SIG-M5 treated with dmso at 0.1 percent for 504 hours (cell line): Measurements from ENCODE around the gene CTAGE9.

Experiments used
- DNase-seq: peaks from one replicate; lab custom pipeline; 2025; ENCODE audit not compliant: unreplicated experiment; lab: John Stamatoyannopoulos, UW

CTAGE9 gene

DNA sequence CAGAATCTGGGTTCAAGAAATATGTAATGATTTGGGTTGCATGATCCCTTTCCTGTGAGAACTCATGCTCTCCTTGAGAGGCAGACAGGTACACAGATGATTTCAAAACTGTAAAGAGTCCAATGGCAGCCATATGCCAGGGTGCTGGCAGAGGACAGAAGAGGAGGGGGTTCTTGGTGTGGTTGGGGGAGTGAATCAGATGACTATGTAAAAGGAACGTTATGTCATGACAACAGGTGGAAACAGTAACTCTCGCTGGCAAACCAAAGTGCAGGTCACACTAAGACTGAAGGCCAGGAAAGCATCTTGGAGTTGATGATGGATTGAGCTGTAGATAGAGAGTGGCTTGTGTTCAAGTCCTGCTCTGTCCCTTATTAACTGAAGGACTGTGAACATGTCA lies 29.9 kb downstream of the CTAGE9 start:
- no peak for DNase-seq

DNA sequence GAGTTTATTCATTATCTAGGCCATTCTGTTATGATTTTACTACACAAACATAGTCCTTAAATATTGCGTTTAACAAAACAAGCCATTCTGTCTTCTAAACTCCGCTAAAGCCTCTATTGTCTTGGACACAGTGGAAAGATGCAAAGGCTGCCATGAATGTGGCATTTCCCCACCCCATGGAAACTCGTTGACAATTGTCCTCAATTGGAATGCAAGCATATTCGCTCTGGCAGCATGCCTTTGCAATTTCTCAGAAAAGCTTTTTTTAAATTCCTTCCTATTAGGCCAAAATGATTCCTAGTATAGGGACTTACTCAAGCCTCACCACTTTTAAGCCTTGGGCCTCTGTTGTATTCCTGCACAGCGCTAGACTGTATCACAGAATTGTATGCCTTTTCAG lies 32.4 kb downstream of the CTAGE9 start:
- DNase-seq = no peak

DNA sequence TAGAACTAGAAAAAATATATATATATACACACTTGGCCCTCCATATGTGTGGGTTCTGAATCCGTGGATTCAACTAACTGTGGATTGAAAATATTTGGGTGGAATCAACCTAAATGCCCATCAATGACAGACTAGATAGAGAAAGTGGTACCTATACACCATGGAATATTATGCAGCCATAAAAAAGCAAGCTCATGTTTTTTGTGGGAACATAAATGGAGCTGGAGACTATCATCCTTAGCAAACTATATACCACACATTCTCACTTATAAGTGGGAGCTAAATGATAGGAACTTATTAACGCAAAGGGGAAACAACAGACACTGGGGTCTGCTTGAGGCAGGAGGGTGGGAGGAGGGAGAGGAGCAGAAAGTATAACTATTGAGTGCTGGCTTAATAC lies 37.6 kb downstream of the CTAGE9 start:
- no peak for DNase-seq

DNA sequence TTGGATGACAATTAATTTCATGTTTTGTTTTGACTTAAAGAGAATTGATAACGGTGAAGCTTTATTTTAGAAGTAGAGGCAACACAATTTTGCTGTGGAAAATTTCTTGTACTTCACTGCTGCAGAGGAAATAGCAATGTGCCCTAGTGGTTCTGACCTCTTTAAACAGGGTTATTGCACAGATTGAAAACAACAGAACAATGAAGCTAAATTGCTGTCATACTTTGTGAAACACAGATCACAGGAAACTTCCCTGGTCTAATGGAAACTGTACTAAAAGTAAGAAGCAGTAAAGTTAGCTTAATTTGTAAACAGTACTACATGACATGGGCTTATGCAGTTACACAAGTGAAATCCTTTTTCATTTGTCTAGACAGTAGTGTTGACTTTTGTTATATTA lies 40.9 kb downstream of the CTAGE9 start:
- DNase-seq = no peak

DNA sequence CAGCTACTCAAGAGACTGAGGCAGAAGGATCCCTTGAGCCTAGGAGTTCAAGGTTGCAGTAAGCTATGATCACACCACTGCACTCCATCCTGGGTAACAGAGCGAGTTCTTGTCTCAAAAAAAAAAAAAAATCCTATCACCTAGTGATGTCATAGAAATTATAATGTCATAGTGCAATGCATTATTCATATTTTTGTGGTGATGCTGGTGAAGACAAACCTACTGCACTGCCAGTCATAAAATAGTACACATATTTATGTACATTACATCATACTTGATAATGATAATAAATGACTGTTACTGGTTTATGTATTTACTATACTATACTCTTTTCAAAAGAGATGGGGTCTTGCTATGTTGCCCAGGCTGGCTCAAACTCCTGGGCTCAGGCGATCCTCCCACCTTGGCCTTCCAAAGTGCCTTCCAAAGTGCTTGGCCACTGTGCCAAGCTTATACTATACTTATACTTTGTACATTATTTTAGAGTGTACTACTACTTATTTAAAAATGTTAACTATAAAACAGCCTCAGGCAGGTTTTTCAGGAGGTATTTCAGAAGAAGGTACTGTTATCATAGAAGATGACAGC lies 47.1 kb downstream of the CTAGE9 start:
- no peak for DNase-seq

DNA sequence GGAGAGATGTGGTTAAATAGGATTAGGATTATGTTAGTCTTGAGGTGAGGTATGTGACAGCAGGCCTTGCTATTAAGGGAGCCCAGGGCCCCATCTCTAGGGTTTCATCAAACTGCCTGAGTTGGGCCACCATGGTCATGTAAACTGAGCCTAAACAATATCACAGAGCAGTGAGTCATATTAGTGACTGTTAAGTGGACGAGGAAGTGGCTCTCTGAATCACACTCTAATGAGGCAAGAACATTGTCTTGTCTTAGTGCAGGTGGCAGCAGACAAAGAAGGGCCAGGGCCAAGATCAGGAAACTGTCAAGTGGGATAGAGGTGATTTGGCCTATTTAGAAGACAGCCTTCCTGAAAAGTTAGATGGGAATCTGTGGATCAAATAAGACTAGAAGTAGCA lies 50.6 kb downstream of the CTAGE9 start:
- peak; percentile 57 for DNase-seq
